ENCODE data around the gene MED13L.

GRCh38 chr12:115943630-115944391 is 333.7 kb downstream of the MED13L start:
- TF ChIP-seq POLR2A (IDR thresholded peaks at IDR 0.05) (no peak), CTCF (IDR thresholded peaks at IDR 0.05) (no peak)
